Activated naive CD4-positive, alpha-beta T cell (primary cell): ENCODE data around the gene TMEM44.

Experiments used
- DNase-seq, 4 experiments: peaks; one replicate each; lab custom pipeline; 2025; lab: John Stamatoyannopoulos, UW

Gene TMEM44

GRCh38 chr3:194633349-194634004, at the start of gene TMEM44:
Gene TMEM44 (minus strand): TSS chr3:194633419. CDS start chr3:194633215, 204 bp downstream.
- DNase-seq: peak in 2 of 4 experiments; percentile 9 to 42

- peak; percentile 5 to 30 (median 20) for DNase-seq
Measured at GRCh38 chr3:194682694-194683310, 49.6 kb upstream of the TMEM44 start.

- DNase-seq: no peak
Measured at GRCh38 chr3:194682189-194682693, 49.0 kb upstream of the TMEM44 start.

- no peak for DNase-seq
Measured at GRCh38 chr3:194680888-194681615, 47.8 kb upstream of the TMEM44 start.

- no peak for DNase-seq
Measured at GRCh38 chr3:194676471-194676870, 43.3 kb upstream of the TMEM44 start.

- no peak for DNase-seq
Measured at GRCh38 chr3:194675680-194676079, 42.5 kb upstream of the TMEM44 start.

- DNase-seq: no peak
Measured at GRCh38 chr3:194675081-194675640, 41.9 kb upstream of the TMEM44 start.

GRCh38 chr3:194673761-194674160, 40.5 kb upstream of the TMEM44 start:
- DNase-seq: no peak

GRCh38 chr3:194672876-194673275, 39.7 kb upstream of the TMEM44 start:
- DNase-seq: no peak

- DNase-seq: peak; percentile 49 to 81 (median 71)
Measured at GRCh38 chr3:194671900-194672808, 38.9 kb upstream of the TMEM44 start, which contains the start of gene LSG1. Gene LSG1 (minus strand): TSS chr3:194672191. CDS start chr3:194672162, 29 bp downstream.

GRCh38 chr3:194671511-194671899, 38.3 kb upstream of the TMEM44 start:
- no peak for DNase-seq

GRCh38 chr3:194667363-194667762, 34.1 kb upstream of the TMEM44 start:
- no peak for DNase-seq

GRCh38 chr3:194664857-194665256, 31.6 kb upstream of the TMEM44 start:
- no peak for DNase-seq

- no peak for DNase-seq
Measured at GRCh38 chr3:194661946-194662345, 28.7 kb upstream of the TMEM44 start.

GRCh38 chr3:194661374-194661773, 28.2 kb upstream of the TMEM44 start:
- DNase-seq: no peak

GRCh38 chr3:194659778-194660177, 26.6 kb upstream of the TMEM44 start:
- no peak for DNase-seq

- DNase-seq: no peak
Measured at GRCh38 chr3:194658477-194659242, 25.4 kb upstream of the TMEM44 start.

- no peak for DNase-seq
Measured at GRCh38 chr3:194657439-194657838, 24.2 kb upstream of the TMEM44 start.

GRCh38 chr3:194654443-194654842, 21.2 kb upstream of the TMEM44 start:
- DNase-seq: no peak

GRCh38 chr3:194647747-194648146, 14.5 kb upstream of the TMEM44 start:
- no peak for DNase-seq

- no peak for DNase-seq
Measured at GRCh38 chr3:194642769-194643168, 9.6 kb upstream of the TMEM44 start.
